PFSK-1 (cell line): ENCODE data around the gene FOSL2.

Experiments used
- FOXP2 ChIP-seq: optimal IDR thresholded peaks from 2 replicates; pipeline ENCODE3; 2011; ENCODE audit warnings: borderline replicate concordance, control low read depth, inconsistent platforms; ENCODE audit not compliant: insufficient read depth; ENCODE audit errors: extremely low read length, extremely low read depth
- POLR2AphosphoS5 ChIP-seq: IDR thresholded peaks from 2 replicates; pipeline ENCODE4 v1.6.1; 2012; ENCODE audit warnings: low read depth, mild to moderate bottlenecking, control low read depth, low read length, moderate library complexity
- SIN3A ChIP-seq: IDR thresholded peaks from 2 replicates; pipeline ENCODE4 v1.6.1; 2012; ENCODE audit warnings: mild to moderate bottlenecking, low read length, moderate library complexity, borderline replicate concordance; ENCODE audit not compliant: insufficient read depth
- TAF1 ChIP-seq: IDR thresholded peaks from 2 replicates; pipeline ENCODE4 v1.6.1; 2012; ENCODE audit warnings: low read length, control low read depth, borderline replicate concordance; ENCODE audit not compliant: insufficient read depth
- TF ChIP-seq, protein P1 (sequence below), 2 experiments: IDR thresholded peaks; 2 replicates each; pipeline versions ENCODE4 v1.6.1 to v1.8.0; 2011 to 2012; ENCODE audit warnings: low read depth in 2 of 2, low read length in 2 of 2, control low read depth in 1 of 2, inconsistent platforms in 1 of 2, mild to moderate bottlenecking in 1 of 2, moderate library complexity in 1 of 2; ENCODE audit not compliant: insufficient read depth in 1 of 2

The FOSL2 gene

DNA sequence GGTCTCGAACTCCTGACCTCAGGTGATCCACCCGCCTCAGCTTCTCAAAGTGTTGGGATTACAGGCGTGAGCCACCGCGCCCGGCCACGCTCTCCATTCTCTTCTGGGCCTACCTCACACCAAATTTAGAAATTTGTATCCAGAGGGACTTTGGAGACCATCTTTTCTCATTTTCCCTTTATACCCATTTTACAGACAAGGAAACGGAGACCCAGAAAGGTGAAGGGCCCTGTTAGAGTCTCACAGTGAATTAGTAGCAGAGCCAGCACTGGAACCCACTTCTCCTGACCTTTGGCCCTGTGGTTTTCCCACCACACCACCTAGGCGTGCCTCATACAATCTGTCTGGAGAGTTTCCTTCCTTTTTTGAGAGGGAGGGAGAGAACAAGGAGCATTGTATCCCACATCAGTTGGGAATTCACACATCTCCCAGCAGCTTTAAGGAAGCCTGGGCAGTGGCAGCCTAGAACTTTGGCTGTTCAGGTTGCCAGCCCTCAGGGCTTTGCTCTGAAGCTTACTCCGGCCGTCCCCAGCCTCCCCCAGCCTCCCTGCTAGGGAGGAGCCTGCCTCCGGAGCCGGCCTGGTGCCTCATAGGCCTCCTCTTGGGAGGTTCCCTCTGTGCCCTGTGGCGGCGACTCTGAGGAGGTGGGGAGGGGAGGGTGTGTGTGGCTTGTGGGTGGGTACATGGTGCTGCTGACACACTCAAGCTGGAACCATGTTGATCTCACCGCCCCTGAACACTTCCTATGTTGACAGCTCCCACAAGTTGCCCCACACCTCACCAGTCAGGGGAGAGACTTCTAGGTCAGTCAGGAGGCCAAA is 13.8 kb downstream of the FOSL2 start:
- TF ChIP-seq POLR2AphosphoS5 = no peak
- no peak for TF ChIP-seq TAF1
- no peak for TF ChIP-seq FOXP2
- TF ChIP-seq, protein P1, sequence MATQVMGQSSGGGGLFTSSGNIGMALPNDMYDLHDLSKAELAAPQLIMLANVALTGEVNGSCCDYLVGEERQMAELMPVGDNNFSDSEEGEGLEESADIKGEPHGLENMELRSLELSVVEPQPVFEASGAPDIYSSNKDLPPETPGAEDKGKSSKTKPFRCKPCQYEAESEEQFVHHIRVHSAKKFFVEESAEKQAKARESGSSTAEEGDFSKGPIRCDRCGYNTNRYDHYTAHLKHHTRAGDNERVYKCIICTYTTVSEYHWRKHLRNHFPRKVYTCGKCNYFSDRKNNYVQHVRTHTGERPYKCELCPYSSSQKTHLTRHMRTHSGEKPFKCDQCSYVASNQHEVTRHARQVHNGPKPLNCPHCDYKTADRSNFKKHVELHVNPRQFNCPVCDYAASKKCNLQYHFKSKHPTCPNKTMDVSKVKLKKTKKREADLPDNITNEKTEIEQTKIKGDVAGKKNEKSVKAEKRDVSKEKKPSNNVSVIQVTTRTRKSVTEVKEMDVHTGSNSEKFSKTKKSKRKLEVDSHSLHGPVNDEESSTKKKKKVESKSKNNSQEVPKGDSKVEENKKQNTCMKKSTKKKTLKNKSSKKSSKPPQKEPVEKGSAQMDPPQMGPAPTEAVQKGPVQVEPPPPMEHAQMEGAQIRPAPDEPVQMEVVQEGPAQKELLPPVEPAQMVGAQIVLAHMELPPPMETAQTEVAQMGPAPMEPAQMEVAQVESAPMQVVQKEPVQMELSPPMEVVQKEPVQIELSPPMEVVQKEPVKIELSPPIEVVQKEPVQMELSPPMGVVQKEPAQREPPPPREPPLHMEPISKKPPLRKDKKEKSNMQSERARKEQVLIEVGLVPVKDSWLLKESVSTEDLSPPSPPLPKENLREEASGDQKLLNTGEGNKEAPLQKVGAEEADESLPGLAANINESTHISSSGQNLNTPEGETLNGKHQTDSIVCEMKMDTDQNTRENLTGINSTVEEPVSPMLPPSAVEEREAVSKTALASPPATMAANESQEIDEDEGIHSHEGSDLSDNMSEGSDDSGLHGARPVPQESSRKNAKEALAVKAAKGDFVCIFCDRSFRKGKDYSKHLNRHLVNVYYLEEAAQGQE (IDR thresholded peaks at IDR 0.05; ENCODE audit: insufficient read depth in 1 of 2, low read depth in 2 of 2, low read length in 2 of 2) = no peak
- TF ChIP-seq SIN3A = no peak

DNA sequence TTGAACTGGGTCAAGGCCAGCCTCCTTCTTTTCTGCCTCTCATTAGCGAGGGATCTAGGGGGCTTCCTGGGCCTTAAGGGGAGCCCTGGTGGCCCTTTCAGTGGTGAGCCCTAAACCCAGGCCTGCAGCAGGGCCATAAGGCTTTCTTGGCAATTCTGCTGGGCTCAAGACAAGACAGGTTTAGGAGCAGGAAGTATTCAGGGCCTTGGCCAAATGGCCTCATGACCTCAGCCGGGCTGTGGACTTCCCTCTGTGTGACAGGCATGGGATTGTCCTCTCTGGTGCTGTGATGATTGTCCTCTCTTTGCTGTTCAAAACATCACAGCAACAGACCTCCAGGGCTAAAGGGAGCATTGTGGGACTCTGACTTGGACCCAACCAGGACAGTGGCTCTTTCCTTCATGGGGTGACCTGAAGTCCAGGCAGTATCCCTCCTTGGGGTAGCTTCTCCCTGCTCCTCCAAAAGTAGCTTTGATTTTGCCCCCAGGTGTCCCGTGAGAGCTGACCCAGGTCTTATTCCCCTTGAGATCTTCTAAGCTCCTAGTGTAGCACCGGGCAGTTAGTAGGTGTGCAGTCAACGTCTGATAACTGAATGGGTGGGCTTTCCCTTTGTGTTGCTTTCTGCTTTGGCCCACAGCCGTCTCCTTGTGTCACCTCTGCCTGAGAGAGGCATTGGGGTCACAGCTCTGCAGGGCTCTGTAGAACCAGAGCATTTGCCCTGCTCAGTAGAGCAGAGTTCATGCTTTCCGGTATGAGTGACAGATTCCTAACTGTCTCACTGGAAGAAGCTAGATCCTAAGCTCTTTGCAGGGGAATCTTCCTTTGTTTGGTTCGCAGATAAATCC is 14.7 kb downstream of the FOSL2 start:
- TF ChIP-seq, protein P1 (IDR thresholded peaks at IDR 0.05; ENCODE audit: insufficient read depth in 1 of 2, low read depth in 2 of 2, low read length in 2 of 2) = no peak
- TF ChIP-seq SIN3A (no peak), FOXP2 (no peak), POLR2AphosphoS5 (no peak), TAF1 (no peak)

DNA sequence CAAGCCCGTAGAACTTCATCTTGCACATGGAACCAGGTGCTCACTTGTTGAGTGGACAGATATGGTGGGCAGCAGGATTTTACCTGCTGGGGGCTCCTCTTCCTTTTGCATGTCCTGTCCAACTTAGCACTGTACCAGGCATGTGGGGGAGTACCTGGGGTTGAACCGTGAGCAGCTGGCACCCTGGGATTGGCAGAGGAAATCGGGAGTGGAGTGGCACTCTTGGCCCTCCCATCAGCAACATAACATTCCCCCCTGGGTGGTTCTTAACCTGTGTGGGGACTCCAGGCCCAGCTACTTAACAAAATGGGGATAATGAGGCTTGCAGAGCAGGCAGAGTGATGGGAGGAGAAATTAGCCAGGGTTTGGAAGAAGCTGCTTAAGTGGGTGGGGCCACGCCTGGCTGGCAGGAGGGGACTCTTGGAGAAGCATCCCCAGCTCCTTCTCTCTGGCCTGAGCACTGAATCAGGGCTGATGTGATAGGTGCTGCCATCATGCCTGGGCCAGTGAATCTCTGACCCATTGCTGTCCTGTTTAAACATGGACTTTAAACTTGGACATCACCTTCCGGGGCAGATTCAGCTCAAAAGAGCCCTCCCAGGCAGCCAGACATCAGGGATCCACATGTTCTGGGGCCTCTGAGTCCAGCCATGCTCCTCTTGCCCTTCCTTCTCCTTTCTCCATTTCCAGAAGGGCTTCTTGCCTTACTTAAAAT is 15.5 kb downstream of the FOSL2 start:
- TF ChIP-seq POLR2AphosphoS5 = no peak
- TF ChIP-seq, protein P1 (IDR thresholded peaks at IDR 0.05; ENCODE audit: insufficient read depth in 1 of 2, low read depth in 2 of 2, low read length in 2 of 2) = no peak

DNA sequence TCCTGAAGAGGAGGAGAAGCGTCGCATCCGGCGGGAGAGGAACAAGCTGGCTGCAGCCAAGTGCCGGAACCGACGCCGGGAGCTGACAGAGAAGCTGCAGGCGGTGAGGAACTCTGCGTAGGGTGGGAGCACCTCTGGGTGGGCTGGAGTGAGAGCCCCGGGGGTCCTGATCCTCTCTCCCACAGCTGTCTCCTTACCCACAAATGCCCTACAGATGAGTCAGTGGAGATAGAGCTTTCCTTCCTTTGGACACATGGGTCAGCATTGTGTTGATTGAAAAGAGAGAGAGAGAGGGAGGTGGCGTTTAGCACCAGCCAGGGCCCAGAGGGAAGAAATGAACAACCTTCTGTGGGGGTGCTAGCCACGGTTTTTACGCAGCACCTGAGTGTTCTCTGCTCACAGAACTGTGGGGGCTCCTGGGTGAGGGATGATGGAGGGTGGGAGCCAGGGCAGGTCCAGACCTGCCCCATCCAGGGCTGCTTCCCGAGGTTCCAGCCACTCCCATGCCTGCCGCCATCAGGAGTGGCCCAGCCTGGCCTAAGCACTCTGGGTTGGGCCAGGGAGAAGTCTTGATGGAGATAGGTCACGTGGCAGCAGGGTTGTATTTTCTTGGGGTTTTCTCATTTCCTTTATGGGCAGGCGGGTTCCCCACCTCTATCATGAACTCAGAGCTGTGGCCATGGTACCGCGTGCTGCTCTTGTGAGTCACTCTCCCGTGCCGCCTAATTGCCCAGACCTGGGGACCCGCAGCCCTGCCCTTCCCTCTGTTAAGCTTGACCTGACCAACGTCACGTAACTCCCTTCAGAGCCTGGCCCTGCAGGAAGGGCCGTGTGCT is 16.3 kb downstream of the FOSL2 start:
- TF ChIP-seq TAF1 (no peak), POLR2AphosphoS5 (no peak), SIN3A (no peak), FOXP2 (no peak)
- TF ChIP-seq, protein P1 (IDR thresholded peaks at IDR 0.05; ENCODE audit: insufficient read depth in 1 of 2, low read depth in 2 of 2, low read length in 2 of 2) = no peak
